GM21737 (cell line): ENCODE results near the gene MTIF3.
"Not testable (repeated sequence)": the region's sequence is repeated elsewhere in the genome, so short reads cannot be mapped to it uniquely, and the experiment has no call there.

ENCODE experiments used
- ATAC-seq: cut with Tn5 transposase; IDR thresholded peaks from one replicate; pipeline ENCODE4 v1.9.1; 2021; ENCODE audit warnings: mild to moderate bottlenecking, moderate library complexity; ENCODE audit not compliant: unreplicated experiment

Gene MTIF3

DNA sequence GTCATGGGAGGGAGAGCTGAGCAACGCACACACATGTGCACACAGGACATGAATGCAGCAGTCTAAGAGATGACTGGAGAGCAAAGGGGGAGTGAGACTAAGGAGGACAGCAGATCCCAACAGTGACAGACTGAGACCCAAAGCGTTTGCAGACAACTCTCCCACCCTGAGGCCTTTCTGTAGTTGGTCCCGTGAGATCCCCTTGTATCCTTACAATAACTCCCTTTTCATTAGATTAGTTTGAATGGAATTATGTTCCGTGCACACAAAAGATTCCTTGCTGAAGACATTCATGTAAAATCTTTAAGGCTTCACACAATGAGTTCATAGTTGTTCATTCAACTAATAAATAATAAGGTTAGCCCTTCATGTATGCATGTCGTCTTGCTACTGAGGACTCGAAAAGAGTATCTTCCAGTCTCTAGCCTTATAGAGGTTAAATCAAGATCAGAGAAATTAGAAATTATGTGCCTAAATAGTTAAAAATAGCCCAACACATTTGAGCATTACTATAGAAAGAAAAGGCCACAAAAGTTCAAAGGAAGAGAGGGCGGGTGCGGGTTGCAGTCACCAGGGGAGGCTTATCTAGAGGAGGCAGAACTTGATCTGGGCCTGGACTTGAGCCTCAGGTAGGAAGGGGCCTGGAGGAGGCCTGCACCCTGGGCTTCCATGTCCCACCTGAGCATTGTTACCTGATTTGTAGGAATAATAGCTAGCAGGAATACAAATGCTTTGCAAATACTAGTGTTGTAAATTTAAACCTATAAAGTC lies 29.1 kb downstream of the MTIF3 start:
- ATAC-seq = no peak

DNA sequence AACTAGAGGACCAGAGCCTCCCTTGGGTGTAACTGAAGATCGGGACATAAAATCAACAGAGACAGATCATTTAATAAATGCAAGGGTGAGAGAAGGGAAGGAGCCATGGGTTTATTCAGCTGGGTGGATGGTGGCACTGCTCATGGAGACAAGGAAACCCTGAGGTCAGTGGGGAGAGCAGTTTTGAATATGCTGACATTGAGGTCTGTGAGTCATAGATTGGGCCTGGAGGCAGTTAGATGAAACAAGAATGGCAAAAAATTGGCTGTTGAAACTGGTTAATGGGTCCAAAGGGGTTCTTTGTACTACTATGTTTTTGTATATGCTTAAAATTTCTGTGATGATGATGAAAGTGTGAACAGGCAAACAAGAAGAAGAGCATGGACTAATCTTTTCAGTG lies 31.0 kb downstream of the MTIF3 start:
- ATAC-seq = no peak

DNA sequence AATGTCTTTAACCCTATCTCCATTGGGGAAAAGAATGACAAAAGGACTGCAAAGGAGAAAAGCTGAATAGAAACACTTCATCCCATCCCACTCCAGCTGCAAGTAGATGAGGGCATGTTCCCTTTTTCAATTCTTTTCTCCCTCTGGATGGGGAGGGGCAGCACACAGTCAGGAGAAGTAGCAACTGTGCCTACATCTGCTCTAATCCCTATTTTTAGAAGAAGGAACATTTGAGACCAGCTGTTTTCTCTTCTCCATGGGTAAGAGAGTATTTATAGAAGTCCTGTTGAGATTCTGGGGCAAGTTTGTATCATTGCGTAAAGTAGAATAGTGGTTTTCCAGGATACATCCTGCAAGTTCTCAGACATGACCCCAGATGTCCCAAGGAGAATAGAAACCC lies 35.2 kb downstream of the MTIF3 start:
- ATAC-seq = no peak

DNA sequence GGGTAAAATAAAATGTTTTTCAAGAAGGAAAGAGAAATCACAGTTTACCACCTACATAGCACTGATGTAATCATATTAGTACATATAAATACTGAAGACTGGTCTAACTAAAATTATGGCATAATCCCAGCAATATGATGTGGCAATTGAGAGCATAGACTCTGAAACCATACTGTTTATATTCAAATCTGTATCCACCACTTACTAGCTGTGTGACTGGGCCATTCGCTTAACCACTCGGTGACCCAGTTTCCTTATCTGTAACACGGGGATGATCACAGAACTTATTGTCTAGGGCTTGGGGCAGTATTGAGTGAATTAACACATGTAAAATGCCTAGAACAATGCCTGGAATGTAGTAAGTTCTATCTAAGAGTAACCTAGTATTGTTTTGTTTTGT lies 39.0 kb downstream of the MTIF3 start:
- no peak for ATAC-seq

DNA sequence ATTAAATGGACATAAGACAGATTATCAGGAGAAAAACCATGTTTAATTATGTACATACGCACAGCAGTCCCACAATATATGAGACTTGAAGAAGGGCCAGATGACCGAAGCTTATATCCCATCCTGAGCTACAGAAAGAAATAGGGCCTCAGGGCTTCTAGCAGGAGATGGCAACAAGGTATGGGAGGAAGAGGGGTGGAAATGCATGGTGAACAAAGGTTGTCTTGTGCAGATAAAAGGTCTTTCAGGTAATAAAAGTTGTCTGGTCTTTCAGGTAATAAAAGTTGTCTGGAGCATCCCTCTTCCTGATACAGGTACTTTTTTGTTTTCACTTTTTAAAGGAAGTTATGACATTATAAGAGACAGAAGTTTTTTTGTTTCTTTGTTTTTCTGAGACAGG lies 41.4 kb downstream of the MTIF3 start:
- ATAC-seq = no peak

DNA sequence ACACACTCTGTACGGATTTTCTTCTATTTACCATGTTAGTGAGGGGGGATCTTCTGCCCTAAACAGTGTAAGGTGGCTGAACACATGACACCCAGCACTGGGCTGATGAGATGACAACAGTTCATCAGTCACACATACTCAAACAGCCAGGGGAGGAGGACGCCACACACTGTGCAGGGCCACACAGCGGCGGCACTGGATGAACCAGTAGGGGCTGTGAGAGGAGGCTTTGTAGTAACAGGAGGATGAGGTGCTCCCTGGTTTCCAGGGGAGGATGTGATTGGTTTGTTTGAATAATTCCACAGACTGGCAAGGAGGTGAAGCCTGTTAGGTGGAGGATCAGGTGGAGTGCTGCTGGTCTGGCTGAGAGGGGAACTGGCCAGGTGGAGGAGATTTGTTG lies 42.3 kb downstream of the MTIF3 start:
- no peak for ATAC-seq

DNA sequence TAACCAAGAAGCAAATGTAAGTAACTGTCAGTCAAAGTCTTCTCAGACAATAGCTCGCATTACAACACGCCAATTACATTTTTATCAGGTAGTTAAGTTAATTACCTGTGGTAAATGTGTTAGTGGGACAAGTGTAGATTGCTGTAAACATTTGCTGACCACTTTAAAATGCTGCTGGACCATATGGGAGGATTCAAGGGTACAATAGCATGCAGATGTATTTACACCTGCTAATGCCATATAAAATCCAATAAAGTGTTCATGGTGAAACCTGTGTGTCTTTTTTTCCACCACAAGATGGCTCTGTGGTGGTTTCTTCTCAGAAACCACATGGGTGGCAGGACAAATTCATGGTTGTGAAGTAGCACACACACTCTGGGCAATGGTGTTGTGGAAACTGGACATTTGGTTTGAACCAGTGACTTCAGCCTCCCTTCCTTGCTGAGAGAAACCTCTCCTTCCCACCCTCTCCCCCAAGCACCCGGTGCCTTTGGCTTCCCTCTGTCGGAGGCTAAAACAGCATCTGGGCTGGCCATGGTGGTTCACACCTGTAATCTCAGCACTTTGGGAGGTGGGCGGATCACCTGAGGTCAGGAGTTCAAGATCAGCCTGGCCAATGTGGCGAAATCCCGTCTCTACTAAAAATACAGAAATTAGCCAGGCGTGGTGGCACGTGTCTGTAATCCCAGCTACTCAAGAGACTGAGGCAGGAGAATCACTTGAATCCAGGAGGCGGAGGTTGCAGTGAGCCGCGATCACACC lies 44.0 kb downstream of the MTIF3 start:
- no peak for ATAC-seq

DNA sequence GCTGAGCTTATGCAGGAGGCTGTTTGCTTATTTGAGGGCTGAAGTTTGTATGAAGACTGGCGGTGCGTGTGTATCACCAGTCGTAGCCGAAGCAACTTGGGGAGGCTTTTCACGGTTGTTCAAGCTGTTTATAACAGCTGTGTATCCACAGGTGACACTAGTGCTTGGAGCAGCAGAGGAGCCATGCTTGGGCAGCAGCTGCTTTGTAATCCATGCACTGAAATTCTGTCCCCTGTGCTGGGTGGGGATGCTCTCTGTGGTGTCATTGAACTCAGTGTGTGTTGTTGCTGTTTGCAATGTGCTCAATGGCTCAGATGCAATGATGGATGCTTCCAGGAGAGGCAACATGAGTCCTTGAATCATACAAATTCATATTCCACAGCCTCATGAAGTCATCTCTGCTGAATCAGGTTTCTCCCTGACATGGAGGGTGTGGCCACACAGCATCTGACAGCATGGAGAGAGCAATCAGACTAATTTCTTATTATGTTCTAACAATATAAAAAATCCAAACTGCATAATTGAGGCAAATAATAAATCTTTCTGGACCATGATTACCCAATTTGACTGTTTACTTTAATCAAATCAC lies 44.7 kb downstream of the MTIF3 start:
- ATAC-seq = no peak

DNA sequence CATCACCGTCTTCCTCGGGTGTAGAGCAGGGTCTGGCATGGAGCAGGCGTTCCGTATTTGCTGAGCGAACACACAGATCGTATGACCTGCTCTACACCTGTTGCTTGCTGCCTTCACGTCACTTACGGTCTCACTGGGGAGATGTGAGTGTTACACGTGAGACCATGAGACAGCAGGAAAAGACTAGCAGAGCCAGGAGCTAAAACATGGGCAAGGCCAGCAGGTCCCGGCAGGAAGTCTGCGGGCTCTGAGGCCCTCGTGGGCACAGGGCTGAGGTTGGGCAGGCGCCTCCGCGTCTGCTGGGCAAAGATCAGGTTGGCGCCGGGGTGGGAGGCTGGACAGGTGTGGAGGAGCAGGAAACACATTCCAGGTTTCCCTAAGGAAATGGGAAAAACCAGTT lies 45.7 kb downstream of the MTIF3 start:
- no peak for ATAC-seq

DNA sequence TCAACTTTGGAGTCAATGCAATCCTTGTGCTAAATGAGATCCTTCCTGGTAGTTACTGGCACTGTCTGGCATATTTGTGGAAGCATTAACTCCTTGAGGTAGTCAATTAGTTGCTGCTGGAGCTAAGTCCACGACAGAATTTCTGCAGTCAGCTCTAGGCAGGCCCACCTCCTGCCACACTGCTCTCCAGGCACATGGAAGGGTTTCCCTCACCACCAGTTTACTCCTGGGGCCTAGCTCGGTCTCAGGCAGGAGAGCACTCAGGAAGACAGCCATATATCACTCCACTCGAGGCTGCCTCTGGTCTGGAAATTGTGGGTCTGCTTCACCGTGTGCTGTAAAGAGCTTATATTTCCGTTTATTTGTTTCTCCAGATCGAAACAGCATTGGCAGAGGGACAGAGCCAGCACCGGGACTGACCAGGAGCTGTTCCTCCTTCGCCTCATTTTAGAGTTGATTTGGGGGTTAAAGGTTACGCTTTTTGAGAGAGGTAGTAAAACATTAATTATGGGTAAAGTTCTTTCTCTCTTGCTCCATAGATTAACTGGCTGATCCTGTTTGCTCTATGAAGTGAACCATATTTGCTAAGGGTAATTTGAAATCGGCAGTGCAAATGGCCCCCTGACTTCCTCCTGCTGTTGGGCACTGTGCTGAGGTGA lies 46.5 kb downstream of the MTIF3 start:
- no peak for ATAC-seq

DNA sequence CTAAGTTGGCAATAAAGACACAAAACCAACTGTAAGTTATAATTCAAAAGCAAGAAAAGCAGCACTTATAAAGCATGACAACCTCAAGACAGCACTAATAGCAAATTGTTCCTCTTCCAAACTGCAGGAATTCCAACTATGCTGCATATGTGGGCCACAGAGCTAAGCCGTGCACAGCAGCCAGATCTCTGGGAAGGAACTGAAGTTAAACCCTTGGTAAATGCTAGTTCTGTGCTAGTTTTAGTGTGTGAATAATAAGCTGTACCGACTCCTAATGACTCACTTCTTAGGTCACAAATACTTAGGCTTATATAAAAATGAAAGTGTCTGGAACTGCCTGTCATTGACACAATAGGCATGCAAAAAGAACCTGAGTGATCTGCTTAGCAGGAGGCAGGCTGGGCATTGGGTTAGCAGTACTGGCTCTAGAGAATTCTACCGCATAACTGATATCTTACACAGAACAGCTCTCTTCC lies 47.1 kb downstream of the MTIF3 start:
- ATAC-seq = no peak

DNA sequence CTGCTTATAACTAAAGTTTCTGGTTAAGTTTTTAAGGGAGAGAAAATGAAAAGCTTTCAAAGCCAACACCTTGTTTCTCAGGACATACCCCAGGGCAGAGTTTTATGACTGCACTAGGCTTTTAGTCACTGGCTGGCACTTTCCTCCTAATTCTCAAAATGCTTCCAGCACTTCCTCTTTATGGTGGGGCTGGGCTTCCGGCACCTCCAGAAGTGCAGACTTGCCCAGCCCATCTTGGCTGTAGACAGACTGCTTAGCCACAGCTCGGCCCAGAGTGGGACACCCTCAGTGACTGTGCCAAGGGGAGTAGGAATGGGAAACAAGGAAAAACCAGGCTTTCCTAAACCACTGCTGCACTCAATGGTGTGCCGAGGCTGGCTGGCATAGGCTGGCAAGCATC lies 49.2 kb downstream of the MTIF3 start:
- ATAC-seq = no peak

DNA sequence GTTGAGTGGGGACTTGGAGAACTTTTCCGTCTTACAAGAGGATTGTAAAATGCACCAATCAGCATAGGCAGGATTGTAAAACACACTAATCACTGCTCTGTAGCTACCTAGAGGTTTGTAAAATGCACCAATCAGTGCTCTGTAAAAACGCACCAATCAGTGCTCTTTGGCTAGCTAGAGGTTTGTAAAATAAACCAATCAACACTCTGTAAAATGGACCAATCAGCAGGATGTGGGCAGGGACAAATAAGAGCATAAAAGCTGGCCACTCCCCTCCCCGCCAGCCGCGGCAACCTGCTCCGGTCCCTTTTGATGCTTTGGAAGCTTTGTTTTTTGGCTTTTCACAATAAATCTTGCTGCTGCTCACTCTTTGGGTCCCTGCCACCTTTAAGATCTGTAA lies 50.0 kb downstream of the MTIF3 start:
- ATAC-seq = not testable (repeated sequence)

DNA sequence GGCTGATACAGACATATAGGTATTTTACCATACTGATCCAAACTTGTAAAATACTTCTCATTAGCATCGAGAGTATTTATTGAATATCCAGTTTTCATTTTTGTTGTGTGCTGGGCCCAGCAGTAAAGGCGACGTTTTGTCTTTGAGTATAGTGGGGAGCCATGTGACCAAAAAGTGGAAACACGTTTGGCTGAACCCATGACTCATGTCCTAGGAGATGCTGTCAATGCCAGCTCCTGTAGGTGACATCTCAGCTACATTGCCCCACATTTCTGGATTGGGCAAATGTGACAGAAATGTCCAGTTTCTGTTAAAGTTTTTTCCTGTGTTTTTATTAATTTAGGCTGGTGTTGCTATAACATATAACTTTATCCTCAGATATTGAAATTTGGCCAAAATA lies 52.0 kb downstream of the MTIF3 start:
- ATAC-seq = no peak

DNA sequence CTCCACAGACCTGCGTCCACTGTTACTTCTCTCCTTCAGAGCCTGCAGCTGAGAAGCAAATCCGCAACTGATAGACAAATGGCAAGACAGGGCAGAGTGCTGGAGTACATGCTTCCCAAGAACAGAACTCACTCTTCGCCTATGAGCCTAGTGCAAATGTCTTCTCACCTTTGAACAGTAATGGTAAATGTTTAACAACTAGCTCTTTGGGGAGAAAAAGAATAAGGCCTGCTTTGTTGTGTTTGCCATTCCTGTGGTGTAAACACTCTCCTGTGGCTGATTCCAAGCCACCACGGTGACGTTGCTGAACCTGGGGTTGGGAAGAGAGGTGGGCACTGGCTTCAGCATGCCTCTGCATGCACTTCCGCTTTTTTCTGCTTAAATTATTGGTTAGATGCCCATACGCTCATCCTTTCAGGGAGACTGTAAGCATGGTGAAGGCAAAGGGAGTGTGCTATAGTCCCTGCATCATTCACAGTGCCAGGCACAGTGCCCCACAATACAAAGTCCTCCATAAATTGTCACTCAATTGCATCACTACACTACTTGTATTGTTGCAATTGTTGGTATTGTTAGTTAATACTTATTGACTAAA lies 54.0 kb downstream of the MTIF3 start:
- no peak for ATAC-seq

DNA sequence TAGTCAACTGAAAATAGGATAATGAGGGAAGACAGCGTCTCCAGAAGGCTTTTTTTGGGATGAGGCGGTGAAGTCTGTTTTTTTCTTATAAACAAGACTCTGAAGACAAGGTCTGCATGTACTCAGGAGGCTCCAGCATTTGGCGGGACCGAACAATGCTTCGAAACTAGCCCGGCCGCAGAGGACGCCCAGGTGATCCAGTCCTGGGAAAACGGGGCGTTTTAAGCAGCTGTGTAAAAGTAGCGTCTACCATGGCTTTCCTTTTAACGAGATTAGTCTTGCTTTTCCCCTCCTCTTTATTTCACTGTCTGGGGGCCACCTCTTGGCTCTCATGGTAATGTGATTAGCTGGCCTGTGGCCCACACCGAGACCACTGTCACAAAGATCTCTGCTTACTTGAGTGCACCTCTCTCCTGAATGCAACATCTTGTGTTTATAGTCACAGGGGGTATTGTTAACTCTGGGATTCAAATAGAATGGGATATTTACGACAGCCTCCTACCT lies 55.3 kb downstream of the MTIF3 start:
- ATAC-seq = no peak

DNA sequence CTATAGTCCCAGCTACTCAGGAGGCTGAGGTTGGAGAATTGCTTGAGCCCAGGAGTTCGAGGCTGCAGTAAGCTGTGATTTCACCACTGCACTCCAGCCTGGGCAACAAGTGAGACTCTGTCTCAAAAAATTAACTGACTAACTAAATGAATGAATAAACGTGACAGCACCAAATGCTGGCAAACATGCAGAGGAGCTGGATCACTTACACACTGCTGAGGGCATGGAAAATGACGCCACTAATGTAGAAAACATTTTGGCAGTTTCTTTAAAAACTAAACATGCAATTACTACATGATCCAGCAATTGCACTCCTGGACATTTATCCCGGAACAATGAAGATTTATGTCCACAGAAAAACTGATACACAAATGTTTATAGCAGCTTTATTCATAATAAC lies 57.3 kb downstream of the MTIF3 start:
- no peak for ATAC-seq

DNA sequence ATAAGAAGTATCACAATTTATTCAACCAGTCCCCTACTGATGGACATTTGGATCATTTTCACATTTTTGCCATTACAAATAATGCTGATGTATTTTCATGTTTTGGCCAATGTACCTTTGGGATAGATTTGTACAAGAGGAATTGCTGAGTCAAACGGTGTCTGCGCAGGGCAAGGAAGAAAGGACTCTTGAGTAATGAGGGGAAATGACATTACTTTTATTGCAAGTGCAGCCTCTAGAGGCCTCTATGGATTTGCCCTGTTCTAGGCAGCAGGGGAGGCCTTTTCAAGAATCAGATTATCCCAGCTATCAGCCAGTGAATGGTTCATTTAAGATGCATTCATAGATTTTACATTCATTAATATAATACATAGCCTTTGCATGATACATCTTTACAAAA lies 58.9 kb downstream of the MTIF3 start:
- no peak for ATAC-seq

DNA sequence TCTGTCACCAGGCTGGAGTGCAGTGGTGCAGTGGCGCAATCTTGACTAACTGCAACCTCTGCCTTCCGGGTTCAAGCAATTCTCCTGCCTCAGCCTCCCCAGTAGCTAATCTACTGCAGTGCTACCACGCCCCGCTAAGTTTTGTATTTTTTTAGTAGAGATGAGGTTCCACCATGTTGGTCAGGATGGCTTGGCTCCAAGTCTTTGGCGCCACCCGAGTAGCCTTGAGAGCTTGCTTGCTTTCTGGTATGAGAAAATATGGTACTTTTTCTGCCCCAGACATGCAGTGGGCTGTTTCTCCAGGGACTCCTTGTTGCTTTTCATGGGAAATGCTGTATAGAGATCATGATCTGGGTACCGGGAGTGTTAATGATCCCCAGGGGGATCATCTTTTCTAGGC lies 60.5 kb downstream of the MTIF3 start:
- no peak for ATAC-seq

DNA sequence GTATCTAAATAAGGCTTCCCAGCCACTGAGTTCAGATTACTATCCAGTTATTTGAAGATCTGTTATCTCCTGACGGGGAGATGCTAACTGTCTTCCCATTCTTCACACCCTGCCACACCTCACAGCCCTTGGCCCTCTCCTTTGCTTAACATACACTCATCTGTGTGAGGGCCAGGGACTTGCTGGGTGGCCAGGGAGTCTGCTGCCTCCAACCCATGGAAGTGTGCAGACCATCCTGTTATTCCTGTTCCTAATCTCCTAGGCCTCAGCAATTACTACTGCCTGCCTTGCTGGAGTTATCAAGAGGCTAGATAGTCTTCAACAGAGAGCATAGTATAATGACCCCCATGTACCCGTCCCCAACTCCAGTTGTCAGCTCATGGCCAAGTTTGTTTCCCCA lies 62.1 kb downstream of the MTIF3 start:
- no peak for ATAC-seq
